ENCODE measurements around the gene SERTAD1. TPM values are rescaled to one million over a fixed set of nuclear protein-coding genes. Genes with fewer than 3 reads are reported as not detected.

The SERTAD1 gene, protein sequence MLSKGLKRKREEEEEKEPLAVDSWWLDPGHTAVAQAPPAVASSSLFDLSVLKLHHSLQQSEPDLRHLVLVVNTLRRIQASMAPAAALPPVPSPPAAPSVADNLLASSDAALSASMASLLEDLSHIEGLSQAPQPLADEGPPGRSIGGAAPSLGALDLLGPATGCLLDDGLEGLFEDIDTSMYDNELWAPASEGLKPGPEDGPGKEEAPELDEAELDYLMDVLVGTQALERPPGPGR
- 1 to 10 TPM; 8.7 to 9.0 TPM for total RNA-seq

DNA sequence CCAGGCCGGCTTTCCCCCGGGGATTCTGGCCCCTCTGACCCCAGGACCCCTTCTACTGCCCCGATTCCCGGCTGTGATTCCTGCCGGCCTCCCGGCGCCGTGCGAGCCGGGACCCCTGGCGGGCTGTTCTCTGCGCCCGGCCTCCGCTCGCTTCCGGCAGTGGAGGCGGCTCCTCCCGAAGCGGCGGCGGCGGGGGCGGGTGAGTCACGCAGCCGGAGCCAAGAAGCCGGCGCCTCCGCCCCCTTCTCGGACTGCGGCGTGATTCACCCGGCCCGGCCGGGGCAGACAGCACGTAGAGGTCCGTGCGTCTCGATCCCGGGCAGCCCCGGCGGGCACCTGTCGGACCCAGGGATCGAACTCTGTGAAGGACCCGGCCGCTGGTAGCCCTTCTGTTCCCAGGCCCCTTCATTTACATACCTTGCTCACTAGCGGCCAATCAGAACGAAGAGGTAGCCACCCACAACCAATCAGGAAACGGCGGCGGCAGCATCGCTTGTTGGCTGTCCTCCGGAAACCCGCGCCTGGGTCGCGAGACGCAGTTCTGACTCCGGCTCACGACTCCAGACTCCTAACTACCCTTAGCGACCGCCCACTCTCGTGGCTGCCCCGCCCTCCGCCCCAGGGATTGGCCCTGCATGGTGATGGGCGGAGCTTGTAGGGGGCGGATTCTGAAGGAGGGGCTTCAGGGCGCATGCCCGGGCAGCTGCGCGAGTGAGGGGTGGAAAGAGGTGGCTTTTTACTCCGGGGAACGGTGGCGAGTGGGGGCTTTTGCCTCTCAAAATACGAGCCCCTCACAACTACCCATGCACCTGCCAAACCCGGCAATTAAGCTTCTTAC lies at the start of gene SERTAD1:
Gene SERTAD1, minus strand, starts transcription at position 543 of the 838 bp plus-strand sequence. CDS start 2,446 bp downstream, outside the sequence.

DNA sequence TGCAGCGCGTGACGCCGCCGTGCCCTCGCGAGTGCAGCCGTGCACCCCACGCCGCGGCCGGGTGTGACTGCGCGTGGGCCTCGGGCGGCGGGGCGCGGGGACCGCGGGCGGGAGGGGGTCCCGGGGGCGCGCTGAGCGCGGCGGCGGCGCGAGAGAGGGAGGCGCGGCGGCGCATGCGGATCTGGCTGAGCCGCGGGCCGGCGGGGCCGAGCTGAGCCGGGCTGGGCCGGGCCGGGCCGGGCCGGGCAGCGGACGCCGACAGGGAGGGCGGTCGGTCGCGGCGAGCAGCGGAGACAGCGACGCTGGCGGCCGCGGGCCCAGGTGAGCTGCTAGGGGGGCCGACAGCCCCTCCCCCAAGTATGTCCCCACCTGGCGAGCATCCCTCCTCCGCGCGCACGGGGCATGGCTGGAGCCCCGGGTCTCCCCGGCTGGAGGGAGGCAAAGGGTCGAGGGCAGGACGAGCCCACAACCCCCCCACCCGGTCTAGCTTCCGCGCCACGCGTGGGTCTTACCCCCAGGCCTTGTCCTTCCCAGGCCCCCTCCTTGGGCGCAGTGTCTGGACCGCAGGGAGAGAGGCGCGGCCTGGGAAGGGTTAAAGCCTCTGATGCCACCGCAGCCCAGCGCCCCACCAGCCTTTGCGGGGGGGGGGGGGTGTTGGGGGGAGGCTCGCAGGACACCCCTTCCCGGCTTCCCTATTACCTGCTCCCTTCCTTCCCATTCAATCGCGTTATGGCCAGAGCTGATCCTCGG lies 41.4 kb upstream of the SERTAD1 start, which contains the start of gene SPTBN4:
Gene SPTBN4, plus strand, starts transcription at position 17 of the 750 bp plus-strand sequence. CDS start 5,621 bp downstream, outside the sequence.

DNA sequence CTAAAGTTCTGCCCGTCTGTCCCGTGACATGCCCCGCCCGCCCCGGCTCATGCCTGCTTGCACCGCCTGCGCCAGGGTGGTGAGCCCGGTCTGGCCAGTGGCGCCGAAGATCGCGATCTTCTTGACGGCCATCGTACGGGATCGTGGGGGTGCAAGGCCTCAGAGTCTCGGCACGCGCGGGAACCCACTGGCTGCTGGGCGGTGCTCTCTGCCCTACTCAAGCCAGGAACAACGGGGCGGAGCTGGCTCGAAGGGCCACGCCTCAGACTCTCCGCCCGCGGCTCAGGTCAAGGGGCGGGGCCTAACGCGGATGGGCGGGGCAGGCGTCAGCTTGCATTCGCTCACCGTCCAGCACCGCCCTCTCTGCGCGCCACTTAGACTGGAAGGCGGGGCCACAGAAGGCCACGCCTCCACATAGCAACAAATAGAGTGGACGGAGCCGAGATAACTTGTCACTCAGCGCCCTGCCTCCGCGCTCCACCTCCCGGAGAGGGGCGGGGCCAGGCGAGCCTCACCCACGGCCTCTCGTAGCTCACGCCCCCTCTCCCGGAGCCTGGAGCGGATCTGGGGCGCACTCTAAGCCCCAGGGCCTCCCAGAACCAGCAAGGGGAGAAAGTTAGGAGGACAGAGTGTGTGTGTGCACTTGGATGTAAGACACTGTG lies 39.9 kb upstream of the SERTAD1 start, which contains the start of gene BLVRB:
Gene BLVRB, minus strand, starts transcription at position 189 of the 662 bp plus-strand sequence. Its CDS starts 57 bp downstream, at position 132.

DNA sequence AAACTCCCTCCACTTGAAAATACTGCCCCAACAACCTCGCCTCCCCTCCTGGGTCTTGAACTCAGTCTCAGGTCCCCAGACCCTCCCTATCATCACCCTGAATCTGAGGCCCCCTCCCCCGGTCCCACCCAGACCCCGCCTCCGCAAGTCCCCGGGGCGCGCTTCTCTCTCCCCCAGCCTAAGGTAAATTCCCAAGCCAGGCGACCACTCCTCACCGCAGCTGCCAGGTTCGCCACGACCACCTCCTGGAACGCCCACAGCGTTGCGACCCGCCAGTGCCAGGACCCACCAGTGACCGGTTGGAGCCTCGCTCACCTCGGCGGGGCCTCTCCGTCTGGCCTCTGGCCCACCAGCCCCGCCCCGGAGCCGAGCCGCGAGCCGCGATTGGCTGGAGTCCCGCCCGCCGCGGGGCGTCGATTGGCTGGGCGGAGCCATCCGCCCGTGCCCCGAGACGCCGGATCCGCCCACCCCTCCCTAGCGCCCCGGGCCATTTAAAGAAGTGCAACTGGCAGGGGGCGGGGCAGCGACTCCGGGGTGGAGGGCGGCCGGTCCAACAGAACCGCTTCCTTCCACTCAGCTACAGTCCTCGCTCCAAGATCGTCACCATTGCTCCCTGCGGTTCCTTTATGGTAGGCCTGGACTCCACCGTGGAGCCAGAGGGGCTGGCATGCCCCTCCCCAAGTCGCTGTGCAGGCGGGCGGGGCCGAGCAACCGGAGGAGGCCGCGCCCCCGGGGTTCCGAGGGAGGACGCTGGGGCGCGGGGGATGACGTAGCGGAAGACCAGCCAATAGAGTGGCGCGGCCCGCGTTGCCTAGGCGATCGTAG lies 18.4 kb upstream of the SERTAD1 start, which contains the start of gene SERTAD3:
Gene SERTAD3, minus strand, starts transcription at position 336 of the 825 bp plus-strand sequence. CDS start 2,255 bp downstream, outside the sequence.

DNA sequence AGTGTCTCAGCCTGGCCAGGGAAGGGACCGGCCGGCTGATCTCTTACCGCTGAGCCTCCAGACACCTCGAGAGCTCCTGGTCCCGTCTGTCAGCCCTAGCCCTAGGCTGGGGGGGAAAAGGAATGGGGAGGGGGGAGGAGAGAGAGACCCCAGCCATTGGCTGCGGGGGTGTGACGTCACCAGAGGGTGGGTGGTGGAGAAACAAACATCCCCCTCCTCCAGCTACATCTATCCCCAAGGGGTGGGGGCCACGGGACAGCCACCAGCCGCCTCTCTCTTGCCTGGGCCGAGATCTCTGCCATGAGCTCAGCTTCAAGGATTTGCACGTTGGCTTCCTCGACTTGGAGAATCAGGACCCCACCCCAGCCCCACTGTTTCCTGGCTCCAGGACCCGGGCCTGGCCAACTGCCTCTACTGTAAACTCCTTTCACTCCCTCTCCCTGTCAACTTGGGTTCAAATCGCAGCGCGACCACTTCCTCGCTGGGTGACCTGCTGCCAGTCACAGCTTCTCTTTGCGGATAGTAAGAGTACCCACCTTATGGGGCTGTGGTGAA lies 12.4 kb downstream of the SERTAD1 start, which contains the start of gene PRX:
Gene PRX, minus strand, starts transcription at position 88 of the 555 bp plus-strand sequence. CDS start 5,446 bp downstream, outside the sequence.

DNA sequence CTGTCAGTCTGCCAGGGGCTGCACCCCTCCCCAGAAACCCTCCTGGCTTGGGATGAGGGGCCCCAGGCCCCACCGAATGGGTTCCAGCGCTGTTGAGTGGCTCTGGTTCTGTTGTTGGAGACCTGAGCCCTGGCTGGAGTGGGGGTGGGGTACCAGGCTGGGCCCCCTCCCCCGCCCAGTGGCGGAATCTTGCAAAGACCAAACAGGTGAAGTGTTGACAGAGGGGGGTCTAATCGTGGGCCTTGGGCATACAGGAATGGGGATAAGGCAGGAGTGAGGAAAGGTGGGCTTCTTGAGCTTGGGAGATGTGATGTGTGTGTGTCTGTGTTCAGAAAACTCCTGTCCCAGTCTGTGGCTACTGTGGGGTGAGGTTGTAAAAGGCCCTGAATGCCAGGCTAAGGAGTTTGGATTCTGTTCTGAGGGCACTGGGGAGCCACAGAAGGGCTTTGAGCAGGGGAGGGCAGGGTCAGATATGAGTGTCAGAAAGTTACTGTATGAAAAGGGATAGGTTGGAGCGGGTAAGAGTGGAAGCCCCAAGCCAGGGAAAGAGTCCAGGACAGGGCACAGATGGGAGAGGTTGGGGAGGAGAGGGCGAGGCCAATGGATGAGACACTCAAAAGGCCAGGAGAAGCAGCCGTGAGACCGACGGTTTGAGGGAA lies 35.6 kb downstream of the SERTAD1 start, which contains the start of gene HIPK4:
Gene HIPK4, minus strand, starts transcription at position 98 of the 659 bp plus-strand sequence. CDS start 279 bp downstream, outside the sequence.

Other genes starting within 250 kb of the SERTAD1 start
- gene MAP3K10, start 234.6 kb downstream of the SERTAD1 start, total RNA-seq: 10 to 100 TPM; 20.4 to 20.5 TPM
- not detected for gene TTC9B, start 207.6 kb downstream of the SERTAD1 start, total RNA-seq
- under 1 TPM in 1 of 2 experiments, not detected in 1; 0.19 TPM for gene CCNP, start 199.3 kb downstream of the SERTAD1 start, total RNA-seq
- gene AKT2, start 140.6 kb downstream of the SERTAD1 start, total RNA-seq: 100 to 1,000 TPM; 139 to 151 TPM
- 10 to 100 TPM; 17.9 to 18.0 TPM for gene C19orf47, start 77.6 kb downstream of the SERTAD1 start, total RNA-seq
- gene PLD3, start 77.3 kb downstream of the SERTAD1 start, total RNA-seq: 10 to 100 TPM; 79.6 to 85.5 TPM
- not detected for gene HIPK4, start 35.8 kb downstream of the SERTAD1 start, total RNA-seq
- 1 to 10 TPM; 1.3 to 1.4 TPM for gene PRX, start 12.6 kb downstream of the SERTAD1 start, total RNA-seq
- gene SERTAD3, start 18.3 kb upstream of the SERTAD1 start, total RNA-seq: 10 to 100 TPM; 12.0 to 13.9 TPM
- gene BLVRB, start 39.8 kb upstream of the SERTAD1 start, total RNA-seq: 10 to 100 TPM; 14.6 to 17.7 TPM
- under 1 TPM; 0.10 to 0.40 TPM for gene SPTBN4, start 41.0 kb upstream of the SERTAD1 start, total RNA-seq
- 100 to 1,000 TPM; 110 to 119 TPM for gene SHKBP1, start 150.9 kb upstream of the SERTAD1 start, total RNA-seq
- 10 to 100 TPM; 81.3 to 92.4 TPM for gene LTBP4, start 175.4 kb upstream of the SERTAD1 start, total RNA-seq